WTC11 (cell line): ENCODE measurements around the gene MADD.

Experiments
- ATF3 ChIP-seq: sonication (generic); formaldehyde crosslinking; conservative IDR thresholded peaks from 2 replicates; pipeline ENCODE4 v1.8.1; 2022; ENCODE audit warnings: mild to moderate bottlenecking, missing genetic modification reagents
- CTCF ChIP-seq: fragments of 200-600 bp; IDR thresholded peaks from 2 replicates; pipeline ENCODE4 v1.8.0; 2022; ENCODE audit warnings: antibody characterized with exemption
- IRF1 ChIP-seq: sonication (generic); formaldehyde crosslinking; IDR thresholded peaks from 2 replicates; pipeline ENCODE4 v1.8.0; 2023; ENCODE audit warnings: missing genetic modification reagents
- MAX ChIP-seq: sonication (generic); formaldehyde crosslinking; IDR thresholded peaks from 2 replicates; pipeline ENCODE4 v1.8.0; 2022; ENCODE audit warnings: mild to moderate bottlenecking, missing genetic modification reagents
- NR3C1 ChIP-seq: sonication (generic); formaldehyde crosslinking; conservative IDR thresholded peaks from 2 replicates; pipeline ENCODE4 v1.8.1; 2023; ENCODE audit warnings: low read depth, mild to moderate bottlenecking, missing genetic modification reagents
- SMAD3 ChIP-seq: sonication (generic); formaldehyde crosslinking; IDR thresholded peaks from 2 replicates; pipeline ENCODE4 v1.8.0; 2022; ENCODE audit warnings: missing genetic modification reagents, mild to moderate bottlenecking, borderline replicate concordance
- SP1 ChIP-seq: sonication (generic); formaldehyde crosslinking; conservative IDR thresholded peaks from 2 replicates; pipeline ENCODE4 v1.8.1; 2022; ENCODE audit warnings: missing genetic modification reagents
- TEAD4 ChIP-seq: sonication (generic); formaldehyde crosslinking; IDR thresholded peaks from 2 replicates; pipeline ENCODE4 v1.8.0; 2022; ENCODE audit warnings: mild to moderate bottlenecking, missing genetic modification reagents
- TP53 ChIP-seq: sonication (generic); formaldehyde crosslinking; IDR thresholded peaks from 2 replicates; pipeline ENCODE4 v1.8.1; 2023; ENCODE audit warnings: mild to moderate bottlenecking, missing genetic modification reagents
- USF2 ChIP-seq: sonication (generic); formaldehyde crosslinking; IDR thresholded peaks from 2 replicates; pipeline ENCODE4 v1.8.1; 2023; ENCODE audit warnings: mild to moderate bottlenecking, missing genetic modification reagents, moderate library complexity
- ZNF138 ChIP-seq: sonication (generic); formaldehyde crosslinking; conservative IDR thresholded peaks from 2 replicates; pipeline ENCODE4 v1.8.1; 2022; ENCODE audit warnings: mild to moderate bottlenecking, moderate library complexity, missing genetic modification reagents
- ZNF512 ChIP-seq: sonication (generic); formaldehyde crosslinking; IDR thresholded peaks from 2 replicates; pipeline ENCODE4 v1.8.1; 2022; ENCODE audit warnings: missing genetic modification reagents, borderline replicate concordance
- ZSCAN18 ChIP-seq: fragments of 250-450 bp; sonication (Bioruptor Pico); IDR thresholded peaks from 2 replicates; pipeline ENCODE4 v2.1.2; 2022; ENCODE audit warnings: mild to moderate bottlenecking, moderate library complexity

GRCh38 chr11:47324520-47324919 is 54.6 kb downstream of the MADD start:
- TF ChIP-seq CTCF (no peak), ZNF512 (no peak), ZSCAN18 (CRISPR knock-in tag) (no peak), MAX (CRISPR knock-in tag) (no peak), ZNF138 (no peak), TP53 (no peak), SP1 (CRISPR knock-in tag) (no peak), SMAD3 (CRISPR knock-in tag) (no peak), ATF3 (CRISPR knock-in tag) (no peak), TEAD4 (no peak), IRF1 (CRISPR knock-in tag) (no peak), USF2 (CRISPR knock-in tag) (no peak), NR3C1 (CRISPR knock-in tag) (no peak)
